ENCODE measurements around the gene TTC28.

The TTC28 gene

GRCh38 chr22:28252539-28252938 lies 427.1 kb downstream of the TTC28 start:
- Histone ChIP-seq H3K79me1 (replicated peaks; ENCODE audit: low read length, poor library complexity, severe bottlenecking) (peaks cover 7% of the 10 kb centered on the region), H3K27me3 (ENCODE audit: control insufficient read depth in 1 of 2, insufficient read depth in 1 of 2, low read length in 2 of 2) (no peaks in the 10 kb centered on the region), H3K4me3 (ENCODE audit: insufficient read depth in 1 of 2, low read depth in 1 of 2, low read length in 2 of 2) (no peak overlapping the region), H4K91ac (ENCODE audit: low read length) (no peak overlapping the region), H3K9me3 (ENCODE audit: control insufficient read depth, low read length) (no peaks in the 10 kb centered on the region), H2BK5ac (ENCODE audit: low read depth, low read length, poor library complexity, severe bottlenecking) (no peak overlapping the region), H2BK12ac (ENCODE audit: low read length in 2 of 2) (no peak overlapping the region), H2AFZ (ENCODE audit: low read depth, low read length) (no peak overlapping the region), H3K27ac (ENCODE audit: low read length, poor library complexity, severe bottlenecking) (no peak overlapping the region), H3K18ac (ENCODE audit: low read depth in 1 of 2, low read length in 2 of 2) (no peak overlapping the region), H3K23ac (ENCODE audit: low read length in 2 of 2) (no peak overlapping the region), H3K4ac (ENCODE audit: low read depth in 1 of 2, low read length in 2 of 2) (no peak overlapping the region), H2BK15ac (ENCODE audit: low read depth, poor library complexity, severe bottlenecking) (no peak overlapping the region), H3K4me1 (ENCODE audit: control insufficient read depth, insufficient read depth, low read depth, low read length) (peaks cover 4% of the 10 kb centered on the region), H2AK5ac (ENCODE audit: low read length, severe bottlenecking) (no peak overlapping the region), H3K36me3 (ENCODE audit: control insufficient read depth in 1 of 2, insufficient read depth in 2 of 2, low read depth in 1 of 2, low read length in 2 of 2) (peaks cover 0 to 3% of the 10 kb centered on the region in 2 experiments), H3K14ac (ENCODE audit: low read length in 2 of 2) (no peak overlapping the region), H3K4me2 (ENCODE audit: low read length, poor library complexity, severe bottlenecking) (no peak overlapping the region), H2BK120ac (ENCODE audit: low read depth, low read length) (no peak overlapping the region), H3K9ac (ENCODE audit: low read length) (no peak overlapping the region), H4K8ac (ENCODE audit: low read length) (no peak overlapping the region)
- no peak for DNase-seq
- WGBS: 100% methylated on average over 1 of the region's 2 CpGs

- Histone ChIP-seq H2BK15ac (ENCODE audit: low read depth, poor library complexity, severe bottlenecking) (no peak overlapping the region), H3K18ac (ENCODE audit: low read depth in 1 of 2, low read length in 2 of 2) (no peak overlapping the region), H3K27me3 (ENCODE audit: control insufficient read depth in 1 of 2, insufficient read depth in 1 of 2, low read length in 2 of 2) (no peaks in the 10 kb centered on the region), H4K91ac (ENCODE audit: low read length) (no peak overlapping the region), H3K9ac (ENCODE audit: low read length) (no peak overlapping the region), H3K14ac (ENCODE audit: low read length in 2 of 2) (no peak overlapping the region), H4K8ac (ENCODE audit: low read length) (no peak overlapping the region), H3K79me1 (replicated peaks; ENCODE audit: low read length, poor library complexity, severe bottlenecking) (peaks cover 6% of the 10 kb centered on the region), H3K4ac (ENCODE audit: low read depth in 1 of 2, low read length in 2 of 2) (no peak overlapping the region), H2BK120ac (ENCODE audit: low read depth, low read length) (no peak overlapping the region), H2BK12ac (ENCODE audit: low read length in 2 of 2) (no peak overlapping the region), H3K4me3 (ENCODE audit: insufficient read depth in 1 of 2, low read depth in 1 of 2, low read length in 2 of 2) (no peak overlapping the region), H3K23ac (ENCODE audit: low read length in 2 of 2) (no peak overlapping the region), H2AK5ac (ENCODE audit: low read length, severe bottlenecking) (no peak overlapping the region), H3K27ac (ENCODE audit: low read length, poor library complexity, severe bottlenecking) (no peak overlapping the region), H2AFZ (ENCODE audit: low read depth, low read length) (no peak overlapping the region), H3K9me3 (ENCODE audit: control insufficient read depth, low read length) (no peaks in the 10 kb centered on the region), H3K4me1 (ENCODE audit: control insufficient read depth, insufficient read depth, low read depth, low read length) (peaks cover 8% of the 10 kb centered on the region), H2BK5ac (ENCODE audit: low read depth, low read length, poor library complexity, severe bottlenecking) (no peak overlapping the region), H3K36me3 (ENCODE audit: control insufficient read depth in 1 of 2, insufficient read depth in 2 of 2, low read depth in 1 of 2, low read length in 2 of 2) (peaks cover 0 to 2% of the 10 kb centered on the region in 2 experiments), H3K4me2 (ENCODE audit: low read length, poor library complexity, severe bottlenecking) (no peak overlapping the region)
- no peak for DNase-seq
- WGBS: 100% methylated on average over 1 of the region's 2 CpGs
Measured at GRCh38 chr22:28250036-28250695, 429.5 kb downstream of the TTC28 start.

- no peak overlapping the region for H3K4me2 ChIP-seq (ENCODE audit: low read length, poor library complexity, severe bottlenecking)
- H3K23ac ChIP-seq (ENCODE audit: low read length in 2 of 2): no peak overlapping the region
- no peak overlapping the region for H4K91ac ChIP-seq (ENCODE audit: low read length)
- no peak overlapping the region for H3K4me3 ChIP-seq (ENCODE audit: insufficient read depth in 1 of 2, low read depth in 1 of 2, low read length in 2 of 2)
- no peak overlapping the region for H2AFZ ChIP-seq (ENCODE audit: low read depth, low read length)
- no peak overlapping the region for H3K27ac ChIP-seq (ENCODE audit: low read length, poor library complexity, severe bottlenecking)
- no peak overlapping the region for H2BK5ac ChIP-seq (ENCODE audit: low read depth, low read length, poor library complexity, severe bottlenecking)
- H3K4ac ChIP-seq (ENCODE audit: low read depth in 1 of 2, low read length in 2 of 2): no peak overlapping the region
- H3K27me3 ChIP-seq (ENCODE audit: control insufficient read depth in 1 of 2, insufficient read depth in 1 of 2, low read length in 2 of 2): no peaks in the 10 kb centered on the region
- peaks cover 5% of the 10 kb centered on the region for H3K79me1 ChIP-seq (replicated peaks; ENCODE audit: low read length, poor library complexity, severe bottlenecking)
- no peak overlapping the region for H3K14ac ChIP-seq (ENCODE audit: low read length in 2 of 2)
- H2BK15ac ChIP-seq (ENCODE audit: low read depth, poor library complexity, severe bottlenecking): no peak overlapping the region
- H3K36me3 ChIP-seq (ENCODE audit: control insufficient read depth in 1 of 2, insufficient read depth in 2 of 2, low read depth in 1 of 2, low read length in 2 of 2): no peaks in the 10 kb centered on the region
- H3K9me3 ChIP-seq (ENCODE audit: control insufficient read depth, low read length): no peaks in the 10 kb centered on the region
- 50% methylated on average over 2 of the region's 2 CpGs for WGBS
- H2AK5ac ChIP-seq (ENCODE audit: low read length, severe bottlenecking): no peak overlapping the region
- peaks cover 8% of the 10 kb centered on the region for H3K4me1 ChIP-seq (ENCODE audit: control insufficient read depth, insufficient read depth, low read depth, low read length)
- no peak for DNase-seq
- no peak overlapping the region for H4K8ac ChIP-seq (ENCODE audit: low read length)
- H2BK12ac ChIP-seq (ENCODE audit: low read length in 2 of 2): no peak overlapping the region
- no peak overlapping the region for H2BK120ac ChIP-seq (ENCODE audit: low read depth, low read length)
- H3K9ac ChIP-seq (ENCODE audit: low read length): no peak overlapping the region
- H3K18ac ChIP-seq (ENCODE audit: low read depth in 1 of 2, low read length in 2 of 2): no peak overlapping the region
Measured at GRCh38 chr22:28249402-28249801, 430.2 kb downstream of the TTC28 start.

- no peaks in the 10 kb centered on the region for H3K9me3 ChIP-seq (ENCODE audit: control insufficient read depth, low read length)
- no peak overlapping the region for H2BK15ac ChIP-seq (ENCODE audit: low read depth, poor library complexity, severe bottlenecking)
- no peak overlapping the region for H2BK120ac ChIP-seq (ENCODE audit: low read depth, low read length)
- H3K14ac ChIP-seq (ENCODE audit: low read length in 2 of 2): no peak overlapping the region
- no peak overlapping the region for H2AFZ ChIP-seq (ENCODE audit: low read depth, low read length)
- H3K79me1 ChIP-seq (replicated peaks; ENCODE audit: low read length, poor library complexity, severe bottlenecking): peaks cover 5% of the 10 kb centered on the region
- no peak overlapping the region for H3K4me2 ChIP-seq (ENCODE audit: low read length, poor library complexity, severe bottlenecking)
- peak overlapping the region; percentile 95 for H3K27ac ChIP-seq (ENCODE audit: low read length, poor library complexity, severe bottlenecking)
- no peaks in the 10 kb centered on the region for H3K36me3 ChIP-seq (ENCODE audit: control insufficient read depth in 1 of 2, insufficient read depth in 2 of 2, low read depth in 1 of 2, low read length in 2 of 2)
- H3K4ac ChIP-seq (ENCODE audit: low read depth in 1 of 2, low read length in 2 of 2): no peak overlapping the region
- H4K91ac ChIP-seq (ENCODE audit: low read length): no peak overlapping the region
- no peak overlapping the region for H2BK5ac ChIP-seq (ENCODE audit: low read depth, low read length, poor library complexity, severe bottlenecking)
- peaks cover 9% of the 10 kb centered on the region for H3K4me1 ChIP-seq (ENCODE audit: control insufficient read depth, insufficient read depth, low read depth, low read length)
- peak overlapping the region; percentile 100 for H2AK5ac ChIP-seq (ENCODE audit: low read length, severe bottlenecking)
- H3K18ac ChIP-seq (ENCODE audit: low read depth in 1 of 2, low read length in 2 of 2): no peak overlapping the region
- no peaks in the 10 kb centered on the region for H3K27me3 ChIP-seq (ENCODE audit: control insufficient read depth in 1 of 2, insufficient read depth in 1 of 2, low read length in 2 of 2)
- no peak overlapping the region for H3K23ac ChIP-seq (ENCODE audit: low read length in 2 of 2)
- H3K9ac ChIP-seq (ENCODE audit: low read length): no peak overlapping the region
- H4K8ac ChIP-seq (ENCODE audit: low read length): no peak overlapping the region
- H3K4me3 ChIP-seq (ENCODE audit: insufficient read depth in 1 of 2, low read depth in 1 of 2, low read length in 2 of 2): peak overlapping the region in 1 of 2 experiments; percentile 16
- no peak overlapping the region for H2BK12ac ChIP-seq (ENCODE audit: low read length in 2 of 2)
- no peak for DNase-seq
Measured at GRCh38 chr22:28247667-28248363, 431.8 kb downstream of the TTC28 start.
